Gastrocnemius medialis (tissue), 4 donors: Measurements from ENCODE around the gene SYCE3.

ENCODE experiments used
- CTCF ChIP-seq, 5 experiments: fragments of 450-650 bp in 3 of 5; fragments of 200-600 bp in 2 of 5; sonication (generic) in 2 of 5; IDR thresholded peaks in 4 of 5; conservative IDR thresholded peaks in 1 of 5; 1 replicate in 4 of 5; 2 replicates in 1 of 5; pipeline ENCODE4 v1.5.1; 2016 to 2019; ENCODE audit warnings: antibody characterized with exemption in 5 of 5, mild to moderate bottlenecking in 3 of 5, moderate library complexity in 3 of 5
- POLR2A ChIP-seq, 2 donors: fragments of 450-650 bp; IDR thresholded peaks; one replicate each; pipeline ENCODE4 v1.6.1; 2017; ENCODE audit warnings: antibody characterized with exemption in 2 of 2, mild to moderate bottlenecking in 2 of 2, moderate library complexity in 2 of 2

DNA sequence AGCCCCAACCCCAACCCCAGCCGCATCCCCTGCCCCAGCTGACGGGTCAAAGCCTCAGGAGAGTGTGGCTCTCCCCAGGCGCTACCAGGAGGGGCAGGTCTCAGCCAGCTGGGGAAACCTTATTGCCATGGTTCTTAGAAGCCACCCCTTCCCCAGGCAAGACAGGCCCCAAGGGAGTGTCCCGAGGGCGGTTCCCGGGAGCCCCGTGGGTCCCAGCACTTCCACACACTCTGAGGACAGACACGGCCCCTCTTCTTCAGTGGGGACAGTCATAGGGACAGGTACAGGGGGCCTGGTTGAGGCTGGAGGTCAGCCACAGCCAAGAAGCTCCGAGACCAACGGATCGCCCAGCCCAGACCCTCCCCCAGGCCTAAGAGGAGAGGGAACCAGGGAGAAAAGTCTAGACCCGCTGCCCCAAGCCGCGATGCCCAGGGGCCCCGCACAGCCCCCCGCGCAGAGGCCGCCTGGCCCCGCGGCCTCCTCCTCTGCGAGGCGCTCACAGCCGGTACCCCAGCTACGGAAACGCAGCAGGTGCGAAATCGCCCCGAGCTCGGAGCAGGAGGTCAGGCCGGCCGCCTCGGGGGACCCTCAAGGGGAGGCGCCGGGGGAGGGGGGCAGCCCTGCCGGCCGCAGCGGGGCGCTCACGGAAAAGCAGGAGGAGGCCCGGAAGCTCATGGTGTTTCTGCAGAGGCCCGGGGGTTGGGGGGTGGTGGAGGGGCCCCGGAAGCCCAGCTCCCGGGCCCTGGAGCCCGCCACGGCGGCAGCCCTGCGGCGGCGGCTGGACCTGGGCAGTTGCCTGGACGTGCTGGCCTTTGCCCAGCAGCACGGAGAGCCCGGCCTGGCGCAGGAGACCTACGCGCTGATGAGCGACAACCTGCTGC is 14.4 kb downstream of the SYCE3 start:
- TF ChIP-seq CTCF (IDR thresholded peaks at IDR 0.05 in 4 of 5, conservative IDR thresholded peaks at IDR 0.05 in 1 of 5), result no peak
- no peak for TF ChIP-seq POLR2A (IDR thresholded peaks at IDR 0.05)
